NAMALWA (cell line): ENCODE results near the gene SERPINB1.
A peak's percentile ranks its signal among the peaks of the same experiment; 100 is the strongest.
"Not testable (repeated sequence)": the region's sequence is repeated elsewhere in the genome, so short reads cannot be mapped to it uniquely, and the experiment has no call there.

Experiments
- DNase-seq: peaks from one replicate; pipeline ENCODE4 v3.0.0-alpha.2; 2015; ENCODE audit warnings: low spot score

Gene SERPINB1

GRCh38 chr6:2841264-2842138, at the start of gene SERPINB1:
Gene SERPINB1 (minus strand): TSS chr6:2841863. CDS start chr6:2840586, 1,277 bp downstream.
- no peak for DNase-seq

GRCh38 chr6:2890976-2891767, 49.5 kb upstream of the SERPINB1 start:
- DNase-seq: peak; percentile 36

GRCh38 chr6:2885967-2886735, 44.5 kb upstream of the SERPINB1 start:
- peak; percentile 55 for DNase-seq

GRCh38 chr6:2884804-2885203, 43.1 kb upstream of the SERPINB1 start:
- DNase-seq: no peak

GRCh38 chr6:2883673-2884072, 42.0 kb upstream of the SERPINB1 start:
- no peak for DNase-seq

- DNase-seq: peak; percentile 74
Observed at GRCh38 chr6:2881423-2881822, 39.8 kb upstream of the SERPINB1 start.

GRCh38 chr6:2880156-2880555, 38.5 kb upstream of the SERPINB1 start:
- not testable (repeated sequence) for DNase-seq

GRCh38 chr6:2877960-2878359, 36.3 kb upstream of the SERPINB1 start:
- no peak for DNase-seq

- DNase-seq: no peak
Observed at GRCh38 chr6:2877057-2877882, 35.6 kb upstream of the SERPINB1 start.

- peak; percentile 32 for DNase-seq
Observed at GRCh38 chr6:2876210-2877056, 34.8 kb upstream of the SERPINB1 start.

- DNase-seq: peak; percentile 40
Observed at GRCh38 chr6:2875359-2876191, 33.9 kb upstream of the SERPINB1 start.

- DNase-seq: no peak
Observed at GRCh38 chr6:2873643-2874042, 32.0 kb upstream of the SERPINB1 start.

- no peak for DNase-seq
Observed at GRCh38 chr6:2872423-2873358, 31.0 kb upstream of the SERPINB1 start.

- DNase-seq: no peak
Observed at GRCh38 chr6:2871953-2872352, 30.3 kb upstream of the SERPINB1 start.

- no peak for DNase-seq
Observed at GRCh38 chr6:2871102-2871501, 29.4 kb upstream of the SERPINB1 start.

- DNase-seq: no peak
Observed at GRCh38 chr6:2870046-2870636, 28.5 kb upstream of the SERPINB1 start.

GRCh38 chr6:2868637-2869036, 27.0 kb upstream of the SERPINB1 start:
- DNase-seq: no peak
